ENCODE measurements around the gene GPR39. TPM values are rescaled to one million over a fixed set of nuclear protein-coding genes. Genes with fewer than 3 reads are reported as not detected.

The GPR39 gene
- total RNA-seq, 6 experiments from 2014 or later = 2.2 to 3.0 (median 2.5) TPM

- peaks cover 8% of the 10 kb centered on the region for H3K36me3 Mint-ChIP-seq (ENCODE audit: low read depth)
- H3K4me3 Mint-ChIP-seq = no peak overlapping the region
- peak; percentile 78 for DNase-seq
- H3K4me1 Mint-ChIP-seq (ENCODE audit: low read depth) = peaks cover 37% of the 10 kb centered on the region
- no peaks in the 10 kb centered on the region; the same call in 1 of the 2 replicates for H3K27me3 Mint-ChIP-seq (ENCODE audit: insufficient read depth)
- TF ChIP-seq CTCF (IDR thresholded peaks at IDR 0.05) = peak; percentile 93
- peaks cover 20% of the 10 kb centered on the region for H3K9me3 Mint-ChIP-seq
- H3K27ac Mint-ChIP-seq = no peak overlapping the region
Observed at GRCh38 chr2:132547090-132547687, 130.6 kb downstream of the GPR39 start.

- no peak for DNase-seq
- H3K4me1 Mint-ChIP-seq (ENCODE audit: low read depth) = peaks cover 26% of the 10 kb centered on the region
- H3K9me3 Mint-ChIP-seq = no peaks in the 10 kb centered on the region
- no peak overlapping the region for H3K4me3 Mint-ChIP-seq
- H3K27me3 Mint-ChIP-seq (ENCODE audit: insufficient read depth) = no peaks in the 10 kb centered on the region
- H3K36me3 Mint-ChIP-seq (ENCODE audit: low read depth) = no peaks in the 10 kb centered on the region
- no peak for TF ChIP-seq CTCF (IDR thresholded peaks at IDR 0.05)
- H3K27ac Mint-ChIP-seq = no peak overlapping the region
Observed at GRCh38 chr2:132549935-132550670, 133.5 kb downstream of the GPR39 start.

- H3K4me1 Mint-ChIP-seq (ENCODE audit: low read depth) = peaks cover 26% of the 10 kb centered on the region
- peak; percentile 14 for DNase-seq
- H3K9me3 Mint-ChIP-seq = no peaks in the 10 kb centered on the region
- H3K36me3 Mint-ChIP-seq (ENCODE audit: low read depth) = no peaks in the 10 kb centered on the region
- peak overlapping the region; percentile 63; the same call in 1 of the 2 replicates for H3K4me3 Mint-ChIP-seq
- peak overlapping the region; percentile 30; the same call in 1 of the 2 replicates for H3K27ac Mint-ChIP-seq
- no peaks in the 10 kb centered on the region for H3K27me3 Mint-ChIP-seq (ENCODE audit: insufficient read depth)
- TF ChIP-seq CTCF (IDR thresholded peaks at IDR 0.05) = no peak
Observed at GRCh38 chr2:132550946-132551345, 134.3 kb downstream of the GPR39 start.

GRCh38 chr2:132557694-132558093, 141.1 kb downstream of the GPR39 start:
- peaks cover 16% of the 10 kb centered on the region for H3K4me1 Mint-ChIP-seq (ENCODE audit: low read depth)
- no peak for DNase-seq
- no peak for TF ChIP-seq CTCF (IDR thresholded peaks at IDR 0.05)
- H3K27ac Mint-ChIP-seq = no peak overlapping the region
- H3K4me3 Mint-ChIP-seq = no peak overlapping the region
- H3K36me3 Mint-ChIP-seq (ENCODE audit: low read depth) = no peaks in the 10 kb centered on the region
- H3K9me3 Mint-ChIP-seq = no peaks in the 10 kb centered on the region
- H3K27me3 Mint-ChIP-seq (ENCODE audit: insufficient read depth) = peaks cover 12% of the 10 kb centered on the region

- Mint-ChIP-seq H3K4me3 (no peak overlapping the region), H3K27ac (no peak overlapping the region), H3K9me3 (no peaks in the 10 kb centered on the region), H3K36me3 (ENCODE audit: low read depth) (no peaks in the 10 kb centered on the region), H3K27me3 (ENCODE audit: insufficient read depth) (peaks cover 12% of the 10 kb centered on the region), H3K4me1 (ENCODE audit: low read depth) (peaks cover 19% of the 10 kb centered on the region)
- no peak for DNase-seq
- no peak for TF ChIP-seq CTCF (IDR thresholded peaks at IDR 0.05)
Observed at GRCh38 chr2:132559326-132559725, 142.7 kb downstream of the GPR39 start.

Measured in HFFc6 (cell line).